Activated T-cell treated with anti-CD3 and anti-CD28 coated beads, Interleukin-2, amount 50 U/mL, for 4 hours (primary cell): ENCODE measurements around the gene EVPL. TPM values are rescaled to one million over a fixed set of nuclear protein-coding genes. Genes with fewer than 3 reads are reported as not detected.
A peak's percentile ranks its signal among the peaks of the same experiment; 100 is the strongest.
"Not testable (repeated sequence)": the region's sequence is repeated elsewhere in the genome, so short reads cannot be mapped to it uniquely, and the experiment has no call there.

Experiments used
- ATAC-seq, 2 donors: fragments of 200-7000 bp; cut with Tn5 transposase; one replicate each; pipeline ENCODE4 v1.10.0; 2021
- DNase-seq: peaks from one replicate; pipeline ENCODE4 v3.0.0-alpha.2; 2020
- H3K27me3 Mint-ChIP-seq: one replicate; pipeline ENCODE4 v1.8.0; 2021; ENCODE audit warnings: low read depth, mixed read lengths
- H3K36me3 Mint-ChIP-seq: one replicate; pipeline ENCODE4 v1.8.0; 2022; ENCODE audit warnings: mixed read lengths; ENCODE audit not compliant: insufficient read depth
- H3K4me1 Mint-ChIP-seq: one replicate; pipeline ENCODE4 v1.8.0; 2021; ENCODE audit warnings: low read depth, mixed read lengths
- H3K4me3 Mint-ChIP-seq: one replicate; pipeline ENCODE4 v1.8.0; 2021; ENCODE audit warnings: mild to moderate bottlenecking, moderate library complexity, mixed read lengths
- H3K9me3 Mint-ChIP-seq: one replicate; pipeline ENCODE4 v1.8.0; 2021; ENCODE audit warnings: mixed read lengths
- total RNA-seq, 3 donors: library from RNA; stranded (reverse); gene quantifications; one replicate each; pipeline ENCODE4 v1.2.1, GENCODE V29; 2021

EVPL gene
- total RNA-seq, 3 donors from 2014 or later = 0.11 to 0.18 (median 0.11) TPM

DNA sequence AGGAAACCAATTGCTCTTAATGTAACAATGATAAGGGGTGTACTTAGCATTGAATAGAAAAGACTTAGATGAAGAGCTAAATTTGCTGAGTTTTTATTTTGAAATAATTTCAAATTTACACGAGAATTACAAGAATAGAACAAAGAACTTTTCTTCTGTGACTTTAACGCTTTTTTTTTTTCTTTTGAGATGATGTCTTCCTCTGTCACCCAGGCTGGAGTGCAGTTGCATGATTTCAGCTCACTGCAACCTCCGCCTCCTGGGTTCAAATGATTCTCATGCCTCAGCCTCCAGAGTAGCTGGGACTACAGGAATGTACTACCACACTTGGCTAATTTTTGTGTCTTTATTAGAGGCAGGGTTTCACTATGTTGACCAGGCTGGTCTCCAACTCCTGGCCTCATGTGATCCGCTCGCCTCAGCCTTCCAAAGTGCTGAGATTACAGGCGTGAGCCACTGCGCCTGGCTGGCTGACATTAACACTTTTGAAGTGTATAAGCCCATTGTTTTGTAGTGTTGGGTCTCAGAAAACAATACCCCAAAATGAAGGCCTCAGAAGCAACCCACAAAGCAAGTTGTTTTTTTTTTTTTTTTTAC, 46.0 kb downstream of the EVPL start:
- Mint-ChIP-seq H3K4me1 (peaks cover 23% of the 10 kb centered on the region), H3K36me3 (peaks cover 2% of the 10 kb centered on the region), H3K4me3 (peak overlapping the region; percentile 99), H3K27me3 (no peaks in the 10 kb centered on the region), H3K9me3 (no peaks in the 10 kb centered on the region)
- ATAC-seq (no peak), DNase-seq (no peak)

- peaks cover 3% of the 10 kb centered on the region for H3K36me3 Mint-ChIP-seq
- no peak for ATAC-seq
Measured at GRCh38 chr17:75980188-75981018, 46.7 kb downstream of the EVPL start.

DNA sequence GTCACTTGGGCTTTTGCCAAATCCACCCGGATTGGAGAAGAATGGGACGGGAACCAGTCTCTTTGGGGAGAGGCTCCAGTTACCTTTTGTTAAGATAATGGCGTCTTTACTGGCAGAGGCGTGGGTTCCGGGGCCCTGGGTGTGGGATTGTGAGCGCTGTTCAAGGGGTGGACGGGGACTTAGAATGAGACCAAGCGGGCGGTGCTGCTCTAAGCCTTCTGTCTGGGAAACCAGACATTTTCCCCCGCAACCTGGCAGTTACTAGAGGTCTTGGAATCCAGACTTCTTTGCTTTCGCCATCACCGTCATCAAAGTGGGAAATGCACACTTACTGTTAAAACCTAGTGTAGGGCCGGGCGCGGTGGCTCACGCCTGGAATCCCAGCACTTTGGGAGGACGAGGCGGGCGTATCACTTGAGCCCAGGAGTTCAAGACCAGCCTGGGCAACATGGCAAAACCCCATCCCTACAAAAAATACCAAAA, 47.4 kb downstream of the EVPL start:
- Mint-ChIP-seq H3K9me3 (no peaks in the 10 kb centered on the region), H3K36me3 (peaks cover 3% of the 10 kb centered on the region), H3K27me3 (no peaks in the 10 kb centered on the region), H3K4me3 (peak overlapping the region; percentile 99), H3K4me1 (peaks cover 27% of the 10 kb centered on the region)
- no peak for DNase-seq
- ATAC-seq = peak; percentile 17 to 29

More at GRCh38 chr17:75980188-75981018, 46.7 kb downstream of the EVPL start:
- Mint-ChIP-seq H3K27me3 (no peaks in the 10 kb centered on the region), H3K4me1 (peaks cover 27% of the 10 kb centered on the region), H3K9me3 (no peaks in the 10 kb centered on the region), H3K4me3 (peak overlapping the region; percentile 99)
- DNase-seq = no peak

GRCh38 chr17:75978938-75979704, 48.0 kb downstream of the EVPL start, which contains the start of the genes ACOX1 and TEN1:
ACOX1 (minus strand) TSS chr17:75979166; CDS start chr17:75979073, 93 bp downstream.
TEN1 (plus strand) TSS chr17:75979240; CDS start chr17:75986193, 6,953 bp downstream.
- peaks cover 30% of the 10 kb centered on the region for H3K4me1 Mint-ChIP-seq
- H3K9me3 Mint-ChIP-seq = no peaks in the 10 kb centered on the region
- peaks cover 3% of the 10 kb centered on the region for H3K36me3 Mint-ChIP-seq
- peak within 1 kb of the TSS; percentile 99 for H3K4me3 Mint-ChIP-seq
- H3K27me3 Mint-ChIP-seq = no peaks in the 10 kb centered on the region
- peak; percentile 92 for DNase-seq
- ATAC-seq = peak; percentile 96 to 98

DNA sequence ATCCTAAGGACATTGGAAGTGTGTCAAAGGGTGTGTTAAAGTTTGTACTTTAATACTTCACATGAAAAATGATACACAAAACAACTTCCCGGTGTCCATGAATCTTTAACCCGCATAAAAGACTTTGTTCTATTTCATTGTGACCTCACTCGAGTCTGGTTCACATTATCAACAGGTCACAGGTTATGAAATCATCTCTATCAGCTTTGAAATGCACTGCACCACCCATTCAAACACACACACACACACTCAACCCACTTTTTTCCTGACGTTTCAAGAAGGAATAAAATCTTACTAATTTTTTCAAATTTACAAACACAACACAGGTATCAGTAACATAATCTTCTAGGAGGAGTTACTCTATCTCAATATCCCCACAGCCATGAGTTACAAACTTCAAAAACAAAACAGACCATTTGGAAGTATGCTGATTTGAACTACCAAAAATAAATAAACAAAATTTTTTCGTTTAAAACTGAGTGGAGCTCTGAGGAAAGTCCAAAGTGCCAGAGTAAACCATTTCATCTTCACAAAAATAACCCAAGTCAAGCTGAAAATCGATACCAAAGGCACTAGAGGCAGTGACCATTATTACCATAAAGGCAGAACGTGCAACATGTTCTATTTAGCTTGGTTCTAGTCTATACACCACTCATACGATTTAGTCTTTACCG, 50.8 kb downstream of the EVPL start:
- no peak for DNase-seq
- H3K4me3 Mint-ChIP-seq = peak overlapping the region; percentile 42
- H3K36me3 Mint-ChIP-seq = peaks cover 11% of the 10 kb centered on the region
- H3K4me1 Mint-ChIP-seq = peaks cover 37% of the 10 kb centered on the region
- no peak for ATAC-seq
- no peaks in the 10 kb centered on the region for H3K27me3 Mint-ChIP-seq
- H3K9me3 Mint-ChIP-seq = no peaks in the 10 kb centered on the region

- Mint-ChIP-seq H3K36me3 (peaks cover 12% of the 10 kb centered on the region), H3K4me3 (no peak overlapping the region), H3K9me3 (no peaks in the 10 kb centered on the region), H3K4me1 (peaks cover 36% of the 10 kb centered on the region), H3K27me3 (no peaks in the 10 kb centered on the region)
- ATAC-seq = no peak
- DNase-seq = no peak
Measured at GRCh38 chr17:75975757-75976174, 51.3 kb downstream of the EVPL start.

- H3K4me3 Mint-ChIP-seq, ATAC-seq, H3K27me3 Mint-ChIP-seq, H3K9me3 Mint-ChIP-seq, DNase-seq: not testable (repeated sequence)
- Mint-ChIP-seq H3K4me1 (peaks cover 35% of the 10 kb centered on the region), H3K36me3 (peaks cover 15% of the 10 kb centered on the region)
Measured at GRCh38 chr17:75975187-75975586, 51.9 kb downstream of the EVPL start.

DNA sequence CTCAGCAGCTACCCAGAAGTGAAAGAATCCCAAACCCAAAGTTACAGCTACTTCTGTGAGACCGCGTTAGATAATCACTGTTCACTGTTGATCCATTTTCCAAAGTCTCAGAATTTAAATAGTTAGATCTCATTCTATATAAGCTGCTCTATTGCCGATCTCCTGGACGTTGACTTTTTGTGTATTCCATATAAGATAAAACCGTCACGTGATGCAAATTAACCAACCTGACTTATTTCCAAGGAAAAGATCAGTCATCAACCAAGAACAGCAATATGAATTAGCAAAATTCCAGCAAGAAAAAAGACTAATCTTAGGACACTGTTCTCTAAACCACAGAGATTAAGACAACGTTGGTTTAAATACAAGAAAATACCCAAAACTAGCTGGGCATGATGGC, 56.5 kb downstream of the EVPL start:
- Mint-ChIP-seq H3K9me3 (no peaks in the 10 kb centered on the region), H3K4me3 (no peak overlapping the region), H3K27me3 (no peaks in the 10 kb centered on the region), H3K36me3 (peaks cover 13% of the 10 kb centered on the region), H3K4me1 (peaks cover 16% of the 10 kb centered on the region)
- ATAC-seq = no peak
- DNase-seq = no peak

- DNase-seq = no peak
- no peaks in the 10 kb centered on the region for H3K9me3 Mint-ChIP-seq
- H3K4me3 Mint-ChIP-seq = no peak overlapping the region
- H3K4me1 Mint-ChIP-seq = peaks cover 15% of the 10 kb centered on the region
- peaks cover 13% of the 10 kb centered on the region for H3K36me3 Mint-ChIP-seq
- ATAC-seq = no peak
- no peaks in the 10 kb centered on the region for H3K27me3 Mint-ChIP-seq
Measured at GRCh38 chr17:75970011-75970523, 57.0 kb downstream of the EVPL start.

GRCh38 chr17:75969044-75969443, 58.1 kb downstream of the EVPL start:
- DNase-seq, ATAC-seq, H3K27me3 Mint-ChIP-seq, H3K9me3 Mint-ChIP-seq, H3K4me3 Mint-ChIP-seq: not testable (repeated sequence)
- Mint-ChIP-seq H3K36me3 (peaks cover 13% of the 10 kb centered on the region), H3K4me1 (peaks cover 13% of the 10 kb centered on the region)

GRCh38 chr17:75965468-75965867, 61.6 kb downstream of the EVPL start:
- Mint-ChIP-seq H3K9me3 (no peaks in the 10 kb centered on the region), H3K4me3 (no peak overlapping the region), H3K36me3 (peaks cover 6% of the 10 kb centered on the region), H3K4me1 (peaks cover 6% of the 10 kb centered on the region), H3K27me3 (no peaks in the 10 kb centered on the region)
- DNase-seq = no peak
- ATAC-seq = no peak

DNA sequence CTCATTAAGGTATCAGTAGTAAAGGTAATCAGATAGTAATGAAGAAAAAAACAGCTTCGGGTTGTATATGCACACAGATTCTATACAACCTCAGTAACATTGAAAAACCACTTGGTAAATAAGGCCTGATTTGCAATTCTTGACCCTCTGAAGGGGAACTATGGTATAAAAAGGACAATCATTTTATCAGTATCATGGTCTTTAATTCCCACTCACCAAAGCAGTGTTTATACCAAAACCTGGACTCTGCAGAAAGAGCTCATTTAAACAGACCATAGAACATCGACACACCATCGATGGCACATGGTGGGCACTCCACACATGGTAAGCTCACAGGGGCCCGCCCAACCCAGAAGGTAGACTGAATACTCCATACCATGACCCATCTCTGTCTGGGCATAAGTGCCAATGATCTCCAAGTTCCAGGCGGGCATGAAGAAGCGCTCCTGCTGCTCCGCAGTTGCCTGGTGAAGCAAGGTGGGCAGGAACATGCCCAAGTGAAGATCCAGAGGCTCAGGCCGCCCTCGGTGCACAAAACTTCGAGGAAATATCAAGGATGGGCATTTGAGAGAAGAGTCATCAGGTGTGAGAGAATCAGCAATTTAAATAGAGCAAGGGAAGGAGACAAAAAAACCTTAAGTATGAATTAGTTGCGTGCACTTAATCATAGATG, 67.1 kb downstream of the EVPL start:
- Mint-ChIP-seq H3K36me3 (peaks cover 12% of the 10 kb centered on the region), H3K27me3 (no peaks in the 10 kb centered on the region), H3K9me3 (no peaks in the 10 kb centered on the region), H3K4me1 (no peaks in the 10 kb centered on the region), H3K4me3 (no peak overlapping the region)
- DNase-seq (no peak), ATAC-seq (no peak)
